ENCODE results near the gene ADAMTS17.
"Not testable (repeated sequence)": the region's sequence is repeated elsewhere in the genome, so short reads cannot be mapped to it uniquely, and the experiment has no call there.

The ADAMTS17 gene

DNA sequence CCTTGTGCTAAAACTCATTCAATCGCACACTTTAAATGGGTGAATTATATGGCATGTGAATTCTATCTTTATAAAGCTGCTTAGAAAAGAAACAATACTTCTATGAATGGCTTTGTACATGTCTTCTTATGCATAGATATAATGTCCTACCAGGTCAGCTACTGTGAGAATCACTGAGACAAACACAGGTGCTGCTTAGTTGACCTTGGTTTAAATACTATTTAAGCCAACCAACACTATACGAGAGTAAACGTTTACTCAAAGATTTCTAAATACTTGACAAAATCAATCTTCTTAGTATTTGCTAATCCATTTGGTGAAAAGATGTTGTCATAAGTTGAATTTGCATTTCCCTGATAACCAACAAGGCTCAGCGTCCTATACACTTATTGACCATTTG lies 260.3 kb downstream of the ADAMTS17 start:
- TF ChIP-seq, protein P1, sequence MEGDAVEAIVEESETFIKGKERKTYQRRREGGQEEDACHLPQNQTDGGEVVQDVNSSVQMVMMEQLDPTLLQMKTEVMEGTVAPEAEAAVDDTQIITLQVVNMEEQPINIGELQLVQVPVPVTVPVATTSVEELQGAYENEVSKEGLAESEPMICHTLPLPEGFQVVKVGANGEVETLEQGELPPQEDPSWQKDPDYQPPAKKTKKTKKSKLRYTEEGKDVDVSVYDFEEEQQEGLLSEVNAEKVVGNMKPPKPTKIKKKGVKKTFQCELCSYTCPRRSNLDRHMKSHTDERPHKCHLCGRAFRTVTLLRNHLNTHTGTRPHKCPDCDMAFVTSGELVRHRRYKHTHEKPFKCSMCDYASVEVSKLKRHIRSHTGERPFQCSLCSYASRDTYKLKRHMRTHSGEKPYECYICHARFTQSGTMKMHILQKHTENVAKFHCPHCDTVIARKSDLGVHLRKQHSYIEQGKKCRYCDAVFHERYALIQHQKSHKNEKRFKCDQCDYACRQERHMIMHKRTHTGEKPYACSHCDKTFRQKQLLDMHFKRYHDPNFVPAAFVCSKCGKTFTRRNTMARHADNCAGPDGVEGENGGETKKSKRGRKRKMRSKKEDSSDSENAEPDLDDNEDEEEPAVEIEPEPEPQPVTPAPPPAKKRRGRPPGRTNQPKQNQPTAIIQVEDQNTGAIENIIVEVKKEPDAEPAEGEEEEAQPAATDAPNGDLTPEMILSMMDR (IDR thresholded peaks at IDR 0.05): no peak
- Histone ChIP-seq H3K4me3 (no peak overlapping the region), H3K27ac (no peak overlapping the region)
- no peak for DNase-seq (ENCODE audit: low spot score)

DNA sequence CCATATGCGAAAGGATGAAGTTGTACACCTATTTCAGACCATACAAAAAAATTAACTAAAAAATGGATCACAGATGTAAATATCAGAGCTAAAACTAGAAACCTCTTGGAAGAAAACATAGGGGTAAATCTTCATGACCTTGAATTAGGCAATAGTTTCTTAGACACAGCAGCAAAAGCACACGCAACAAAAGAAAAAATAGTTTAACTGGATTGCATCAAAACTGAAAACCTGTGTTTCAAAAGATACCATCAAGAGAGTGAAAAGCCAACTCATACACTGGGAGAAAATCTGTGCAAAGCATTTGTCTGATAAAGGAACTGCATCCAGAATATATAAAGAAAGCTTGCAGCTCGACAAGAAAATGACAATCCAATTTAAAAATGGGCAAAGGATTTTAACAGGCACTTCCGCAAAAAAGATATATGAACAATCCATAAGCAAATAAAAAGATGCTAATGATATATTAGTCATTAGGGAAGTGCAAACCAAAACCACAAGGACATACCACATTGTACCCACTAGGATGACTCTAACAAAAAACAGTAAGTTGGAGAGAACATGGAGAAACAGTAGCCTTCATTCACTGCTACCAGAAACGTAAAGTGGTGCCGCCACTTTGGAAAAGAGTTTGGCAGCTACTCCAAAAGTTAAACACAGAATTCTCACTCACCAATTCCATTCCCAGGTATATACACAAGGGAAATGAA lies 263.1 kb downstream of the ADAMTS17 start:
- H3K4me3 ChIP-seq: no peak overlapping the region
- H3K27ac ChIP-seq: no peak overlapping the region
- TF ChIP-seq, protein P1 (IDR thresholded peaks at IDR 0.05): no peak
- no peak for DNase-seq (ENCODE audit: low spot score)

DNA sequence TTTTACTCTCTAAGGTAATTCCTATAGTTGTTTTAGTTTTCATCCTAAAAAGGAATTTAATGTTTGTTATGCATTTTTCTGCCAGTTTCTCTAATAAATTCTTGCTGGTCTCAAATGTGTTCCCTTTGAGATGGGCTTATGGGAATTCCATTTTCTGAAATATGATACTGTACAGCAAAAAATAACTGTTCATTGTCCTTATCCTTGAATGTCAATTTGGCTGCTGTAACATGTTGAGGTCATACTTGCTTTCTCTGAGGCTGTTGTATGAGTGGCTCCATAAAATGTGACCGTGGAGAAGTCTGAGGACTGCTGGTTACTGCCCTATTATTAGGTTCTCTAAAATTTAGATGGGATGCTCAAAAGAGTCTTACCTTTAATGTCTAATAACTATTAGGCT lies 266.5 kb downstream of the ADAMTS17 start:
- DNase-seq (ENCODE audit: low spot score): no peak
- Histone ChIP-seq H3K4me3 (no peak overlapping the region), H3K27ac (no peak overlapping the region)
- TF ChIP-seq, protein P1 (IDR thresholded peaks at IDR 0.05): no peak

DNA sequence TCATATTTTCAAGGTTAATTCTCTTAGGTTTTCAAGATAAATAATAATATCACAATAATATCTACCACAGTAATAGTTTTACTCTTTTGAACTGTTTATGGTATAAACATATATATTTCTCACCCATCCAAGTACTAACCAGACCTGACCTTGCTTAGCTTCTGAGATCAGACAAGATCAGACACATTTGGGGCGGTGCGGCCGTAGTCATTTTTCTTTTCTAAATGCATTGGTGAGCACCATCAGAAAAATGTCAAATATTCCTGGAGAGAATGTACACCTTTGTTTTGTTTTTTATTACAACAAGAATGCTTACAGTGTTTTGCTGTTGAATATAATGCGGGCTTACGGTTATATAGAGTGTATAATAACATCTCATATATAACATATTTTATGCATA lies 267.8 kb downstream of the ADAMTS17 start:
- H3K27ac ChIP-seq: no peak overlapping the region
- TF ChIP-seq, protein P1 (IDR thresholded peaks at IDR 0.05): no peak
- no peak for DNase-seq (ENCODE audit: low spot score)
- H3K4me3 ChIP-seq: no peak overlapping the region

DNA sequence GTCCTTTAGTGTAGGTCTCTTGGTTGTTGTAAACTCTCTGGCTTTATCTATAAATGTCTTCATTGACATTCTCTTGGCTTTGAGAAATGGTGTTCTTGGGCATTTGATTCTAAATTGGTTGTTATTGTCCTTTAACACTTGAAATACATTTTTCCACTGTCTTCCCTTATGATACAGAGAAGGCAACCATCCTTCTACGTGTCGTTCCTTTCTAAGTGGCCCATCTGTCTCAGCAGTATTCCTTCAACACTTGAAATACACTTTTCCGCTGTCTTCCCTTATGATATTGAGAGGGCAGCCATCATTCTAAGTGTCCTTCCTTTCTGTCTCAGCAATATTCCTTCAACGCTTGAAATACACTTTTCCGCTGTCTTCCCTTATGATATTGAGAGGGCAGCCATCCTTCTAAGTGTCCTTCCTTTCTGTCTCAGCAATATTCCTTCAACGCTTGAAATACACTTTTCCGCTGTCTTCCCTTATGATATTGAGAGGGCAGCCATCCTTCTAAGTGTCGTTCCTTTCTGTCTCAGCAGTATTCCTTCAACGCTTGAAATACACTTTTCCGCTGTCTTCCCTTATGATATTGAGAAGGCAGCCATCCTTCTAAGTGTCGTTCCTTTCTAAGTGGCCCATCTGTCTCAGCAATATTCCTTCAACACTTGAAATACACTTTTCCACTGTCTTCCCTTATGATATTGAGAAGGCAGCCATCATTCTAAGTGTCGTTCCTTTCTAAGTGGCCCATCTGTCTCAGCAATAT lies 275.1 kb downstream of the ADAMTS17 start:
- H3K27ac ChIP-seq; DNase-seq (ENCODE audit: low spot score); H3K4me3 ChIP-seq: not testable (repeated sequence)

DNA sequence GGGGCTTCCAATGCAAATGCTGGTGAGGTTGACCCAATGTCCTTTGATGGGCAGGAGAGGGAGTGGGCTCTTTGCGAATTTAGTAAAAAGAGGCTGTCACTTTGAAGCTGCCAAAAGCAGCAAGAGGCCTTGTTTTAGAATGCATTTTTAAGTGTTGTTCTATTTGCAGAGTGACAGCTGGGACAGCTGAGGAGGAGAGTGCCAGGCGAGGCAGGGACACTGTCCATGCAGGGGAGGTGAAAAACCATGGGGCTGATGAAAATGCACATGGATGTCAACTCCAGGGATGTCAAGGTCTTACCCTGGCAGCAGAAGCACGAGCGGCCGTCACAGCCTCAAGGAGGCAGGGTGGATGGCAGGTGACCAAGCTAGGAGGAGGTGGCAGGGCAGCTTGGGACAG lies 279.8 kb downstream of the ADAMTS17 start:
- no peak for DNase-seq (ENCODE audit: low spot score)
- no peak overlapping the region for H3K27ac ChIP-seq

DNA sequence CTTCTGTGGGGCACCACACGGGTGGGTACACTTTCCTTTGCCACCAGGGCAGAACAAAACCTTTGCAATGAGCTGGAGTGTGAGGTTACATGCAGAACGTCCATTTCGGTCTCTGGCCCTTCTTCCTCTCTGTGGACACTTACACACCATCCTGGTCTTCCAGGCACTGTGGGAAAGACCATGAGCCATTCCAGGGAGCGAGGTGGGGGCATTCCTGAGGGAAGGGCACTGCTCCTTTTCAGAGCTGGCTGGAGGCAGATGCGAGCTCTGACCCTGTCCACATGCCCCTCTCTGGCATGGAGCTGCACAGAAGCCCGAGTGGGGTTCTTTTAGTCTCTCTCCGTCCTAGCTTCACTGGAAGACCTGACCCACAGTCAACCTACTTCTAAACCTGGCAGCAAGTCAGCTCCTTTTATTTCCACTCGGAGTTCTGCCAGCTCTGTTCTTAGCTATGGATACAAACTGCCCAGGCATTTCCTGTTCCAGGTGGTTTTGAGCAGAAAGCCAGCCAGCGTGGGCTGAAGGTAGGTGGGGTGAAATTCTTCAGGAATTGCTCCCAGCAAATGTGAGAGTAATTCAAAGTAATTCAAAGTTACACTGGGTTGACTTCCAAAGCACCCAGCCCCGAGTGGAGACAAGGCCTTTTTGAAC lies 281.4 kb downstream of the ADAMTS17 start:
- TF ChIP-seq, protein P1 (IDR thresholded peaks at IDR 0.05): no peak
- no peak overlapping the region for H3K4me3 ChIP-seq
- peak overlapping the region in 1 of 2 donors; percentile 32 for H3K27ac ChIP-seq
- DNase-seq (ENCODE audit: low spot score): no peak

More for the DNA sequence above, 279.8 kb downstream of the ADAMTS17 start:
- no peak overlapping the region for H3K4me3 ChIP-seq
- TF ChIP-seq, protein P1 (IDR thresholded peaks at IDR 0.05): no peak
